ENCODE data around the gene MRPS22. TPM values are rescaled to one million over a fixed set of nuclear protein-coding genes. Genes with fewer than 3 reads are reported as not detected.

The MRPS22 gene
- total RNA-seq, 1 donor from 2014 or later: 87.7 TPM

DNA sequence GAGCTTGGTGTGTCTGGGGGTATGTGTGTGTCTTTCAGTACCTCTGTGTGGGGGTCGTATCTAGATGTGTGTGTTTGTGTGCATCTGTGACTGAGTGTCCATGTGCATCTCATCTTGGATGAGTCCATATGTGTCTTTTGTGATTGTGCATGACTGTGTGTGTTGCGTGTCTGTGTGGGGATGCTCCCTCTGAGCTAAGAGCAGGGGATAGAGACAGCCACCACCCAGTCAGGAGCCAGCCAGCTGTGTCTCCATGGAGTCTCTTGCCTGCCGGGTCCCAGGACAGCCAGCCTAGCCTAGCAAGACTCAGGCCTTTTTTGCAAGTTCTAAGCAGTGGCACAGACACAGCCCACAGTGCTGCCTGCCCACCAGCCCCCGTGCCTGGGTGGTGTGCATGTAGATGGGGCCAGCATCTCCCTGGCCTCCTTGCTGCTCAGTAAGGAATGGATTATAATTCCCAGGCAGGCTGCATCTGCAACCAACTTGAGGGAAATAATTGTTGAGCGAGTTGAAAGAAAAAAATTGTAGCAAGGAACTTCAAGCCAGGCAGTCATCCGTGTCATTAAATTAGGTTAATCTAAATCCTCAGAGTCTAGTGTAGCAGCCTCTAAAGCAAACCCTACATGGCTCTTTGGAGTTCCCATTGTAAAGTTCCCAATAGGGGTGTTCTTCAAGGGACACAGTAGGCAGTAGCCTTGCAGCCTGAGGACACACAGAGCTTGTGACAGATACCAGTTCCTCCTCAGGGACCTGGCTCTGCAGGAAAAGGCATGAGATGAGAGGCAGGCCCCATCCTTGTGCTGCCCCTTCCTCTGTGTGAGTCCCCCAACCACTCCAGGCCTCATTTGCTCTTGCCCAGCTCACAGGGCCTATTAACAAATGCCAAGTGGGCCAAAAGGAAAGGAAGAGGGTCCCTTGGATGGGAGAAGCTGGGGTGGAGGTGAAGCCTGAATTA lies 35.9 kb upstream of the MRPS22 start:
- no peaks in the 10 kb centered on the region for H3K36me3 ChIP-seq
- intact Hi-C loops (cut with micrococcal nuclease): no loop called here
- no peak overlapping the region for H3K27ac ChIP-seq (replicated peaks)
- peaks cover 2% of the 10 kb centered on the region for H3K4me1 ChIP-seq
- H3K9me3 ChIP-seq (replicated peaks): no peaks in the 10 kb centered on the region
- DNase-seq: no peak
- TF ChIP-seq, protein P1, sequence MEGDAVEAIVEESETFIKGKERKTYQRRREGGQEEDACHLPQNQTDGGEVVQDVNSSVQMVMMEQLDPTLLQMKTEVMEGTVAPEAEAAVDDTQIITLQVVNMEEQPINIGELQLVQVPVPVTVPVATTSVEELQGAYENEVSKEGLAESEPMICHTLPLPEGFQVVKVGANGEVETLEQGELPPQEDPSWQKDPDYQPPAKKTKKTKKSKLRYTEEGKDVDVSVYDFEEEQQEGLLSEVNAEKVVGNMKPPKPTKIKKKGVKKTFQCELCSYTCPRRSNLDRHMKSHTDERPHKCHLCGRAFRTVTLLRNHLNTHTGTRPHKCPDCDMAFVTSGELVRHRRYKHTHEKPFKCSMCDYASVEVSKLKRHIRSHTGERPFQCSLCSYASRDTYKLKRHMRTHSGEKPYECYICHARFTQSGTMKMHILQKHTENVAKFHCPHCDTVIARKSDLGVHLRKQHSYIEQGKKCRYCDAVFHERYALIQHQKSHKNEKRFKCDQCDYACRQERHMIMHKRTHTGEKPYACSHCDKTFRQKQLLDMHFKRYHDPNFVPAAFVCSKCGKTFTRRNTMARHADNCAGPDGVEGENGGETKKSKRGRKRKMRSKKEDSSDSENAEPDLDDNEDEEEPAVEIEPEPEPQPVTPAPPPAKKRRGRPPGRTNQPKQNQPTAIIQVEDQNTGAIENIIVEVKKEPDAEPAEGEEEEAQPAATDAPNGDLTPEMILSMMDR (IDR thresholded peaks at IDR 0.05; ENCODE audit: borderline replicate concordance): no peak
- H3K27me3 ChIP-seq (ENCODE audit: low read depth): peaks cover 6% of the 10 kb centered on the region
- no peak overlapping the region for H3K4me3 ChIP-seq

DNA sequence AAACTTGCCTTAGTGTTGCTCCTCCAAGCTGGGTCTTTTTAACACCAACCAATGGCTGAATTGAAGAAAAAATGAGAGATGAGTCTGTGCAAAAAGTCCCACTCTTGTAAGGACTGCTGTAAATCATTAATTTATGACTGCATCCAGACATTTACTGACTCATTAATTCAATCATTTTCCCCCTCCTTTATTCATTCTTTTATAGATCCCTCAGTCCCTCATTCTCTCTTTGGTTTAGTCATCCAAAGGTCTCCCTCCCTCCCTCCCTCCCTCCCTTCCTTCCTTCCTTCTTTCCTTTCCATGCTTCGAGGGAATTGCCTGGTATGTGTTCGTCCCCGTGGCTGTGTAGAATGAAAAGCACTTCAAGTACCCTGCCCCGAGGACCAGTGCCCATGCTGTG lies 35.3 kb upstream of the MRPS22 start:
- Histone ChIP-seq H3K9me3 (replicated peaks) (no peaks in the 10 kb centered on the region), H3K4me3 (no peak overlapping the region), H3K27me3 (ENCODE audit: low read depth) (peaks cover 12% of the 10 kb centered on the region), H3K4me1 (no peaks in the 10 kb centered on the region), H3K36me3 (no peaks in the 10 kb centered on the region), H3K27ac (replicated peaks) (no peak overlapping the region)
- DNase-seq: no peak
- TF ChIP-seq, protein P1 (IDR thresholded peaks at IDR 0.05; ENCODE audit: borderline replicate concordance): no peak
- intact Hi-C loops (cut with micrococcal nuclease): no loop called here

DNA sequence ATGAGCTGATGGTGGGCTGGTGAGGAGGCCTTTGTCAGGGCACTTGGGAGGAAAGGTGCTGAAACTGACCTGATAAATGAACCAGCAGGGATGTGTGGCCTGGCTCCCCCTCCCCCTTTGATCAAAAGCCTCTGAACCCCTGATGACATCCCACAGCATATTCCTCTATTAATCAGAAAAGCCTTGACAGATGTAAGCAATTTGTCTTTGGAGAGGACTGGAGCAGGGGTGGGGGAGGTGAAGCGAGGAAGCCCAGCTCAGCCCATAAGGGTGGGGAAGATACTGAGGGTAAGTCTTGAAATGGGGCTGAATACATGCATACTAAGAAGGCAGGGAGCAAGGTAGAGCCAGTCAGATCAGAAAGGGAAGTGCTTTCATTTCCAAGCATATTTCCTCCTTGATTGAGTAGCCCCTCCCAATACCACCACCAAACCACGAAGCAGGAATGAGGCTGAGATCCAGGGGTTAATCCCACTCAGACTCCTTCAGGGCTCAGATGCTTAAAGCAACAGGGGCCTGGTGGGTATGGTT lies 34.7 kb upstream of the MRPS22 start:
- intact Hi-C loops (cut with micrococcal nuclease): no loop called here
- Histone ChIP-seq H3K9me3 (replicated peaks) (no peaks in the 10 kb centered on the region), H3K27me3 (ENCODE audit: low read depth) (peaks cover 17% of the 10 kb centered on the region), H3K4me3 (no peak overlapping the region), H3K36me3 (no peaks in the 10 kb centered on the region), H3K4me1 (no peaks in the 10 kb centered on the region), H3K27ac (replicated peaks) (no peak overlapping the region)
- DNase-seq: no peak
- TF ChIP-seq, protein P1 (IDR thresholded peaks at IDR 0.05; ENCODE audit: borderline replicate concordance): no peak

DNA sequence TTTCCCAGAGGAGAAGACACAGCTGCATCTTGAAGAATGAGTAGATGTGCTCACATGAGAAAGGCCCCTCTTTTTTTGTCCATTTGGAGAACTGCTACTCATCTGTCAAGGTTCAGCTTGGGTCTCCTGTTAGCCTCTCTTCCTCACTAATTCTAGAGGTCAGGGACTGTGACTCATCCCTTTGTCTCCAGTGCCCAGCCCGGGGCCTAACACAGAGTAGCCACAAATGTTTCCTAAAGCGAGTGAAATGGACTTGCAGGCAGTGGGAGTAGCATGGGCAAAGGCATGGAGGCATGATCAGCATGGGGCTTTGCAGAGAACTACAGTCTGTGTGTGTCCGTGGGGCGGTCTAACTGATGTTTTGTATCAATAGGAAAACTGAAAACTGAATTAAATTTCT lies 33.9 kb upstream of the MRPS22 start:
- no peaks in the 10 kb centered on the region for H3K36me3 ChIP-seq
- no peaks in the 10 kb centered on the region for H3K4me1 ChIP-seq
- no peak overlapping the region for H3K27ac ChIP-seq (replicated peaks)
- no peak for DNase-seq
- H3K9me3 ChIP-seq (replicated peaks): no peaks in the 10 kb centered on the region
- no peak overlapping the region for H3K4me3 ChIP-seq
- TF ChIP-seq, protein P1 (IDR thresholded peaks at IDR 0.05; ENCODE audit: borderline replicate concordance): no peak
- peaks cover 25% of the 10 kb centered on the region for H3K27me3 ChIP-seq (ENCODE audit: low read depth)
- intact Hi-C loops (cut with micrococcal nuclease): no loop called here

DNA sequence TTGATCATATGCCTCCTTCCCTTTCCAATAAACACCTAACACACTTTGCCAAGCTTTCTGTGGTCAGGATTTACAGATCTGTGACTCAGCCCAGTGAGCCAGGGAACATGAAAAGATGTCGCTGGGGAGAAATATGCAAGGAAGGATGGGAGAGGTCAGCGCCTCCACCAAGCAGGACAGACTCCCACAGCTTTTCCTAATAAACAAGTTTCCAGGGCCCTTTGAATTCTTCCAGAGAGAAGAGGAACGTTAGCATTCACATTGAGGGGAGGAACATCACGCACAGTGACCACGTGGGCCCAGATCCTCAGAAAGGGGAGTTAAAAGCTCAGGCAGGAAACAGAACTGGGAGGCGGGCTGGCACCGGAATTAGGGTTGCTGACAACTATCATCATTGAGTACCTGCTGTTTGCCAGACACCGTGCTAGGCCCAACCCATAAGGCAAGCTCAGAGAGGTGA lies 33.3 kb upstream of the MRPS22 start:
- H3K4me1 ChIP-seq: no peaks in the 10 kb centered on the region
- no peaks in the 10 kb centered on the region for H3K9me3 ChIP-seq (replicated peaks)
- intact Hi-C loops (cut with micrococcal nuclease): no loop called here
- H3K4me3 ChIP-seq: no peak overlapping the region
- TF ChIP-seq, protein P1 (IDR thresholded peaks at IDR 0.05; ENCODE audit: borderline replicate concordance): no peak
- no peak for DNase-seq
- H3K36me3 ChIP-seq: no peaks in the 10 kb centered on the region
- peaks cover 31% of the 10 kb centered on the region for H3K27me3 ChIP-seq (ENCODE audit: low read depth)
- no peak overlapping the region for H3K27ac ChIP-seq (replicated peaks)

All from left ventricle myocardium inferior (tissue), 1 donor.